Right cardiac atrium (tissue), 5 donors: ENCODE data around the gene DMGDH. TPM values are rescaled to one million over a fixed set of nuclear protein-coding genes. Genes with fewer than 3 reads are reported as not detected.

Source experiments
- ATAC-seq, 2 donors: fragments of 200-7000 bp; cut with Tn5 transposase; one replicate each; pipeline versions ENCODE4 v1.8.0 to v1.9.1; 2020; ENCODE audit warnings: moderate library complexity in 2 of 2, mild to moderate bottlenecking in 1 of 2
- DNase-seq, 3 donors: peaks; one replicate each; pipeline ENCODE4 v3.0.0-alpha.2; 2020
- H3K27ac ChIP-seq: one replicate; pipeline ENCODE4 v1.5.1; 2013; ENCODE audit warnings: mild to moderate bottlenecking, low read length, control low read depth, moderate library complexity
- H3K27me3 ChIP-seq: one replicate; pipeline ENCODE4 v1.6.1; 2013; ENCODE audit not compliant: control insufficient read depth, insufficient read depth
- H3K4me1 ChIP-seq: one replicate; pipeline ENCODE4 v1.6.1; 2013; ENCODE audit warnings: low read length; ENCODE audit not compliant: control insufficient read depth, insufficient read depth
- H3K4me3 ChIP-seq: one replicate; pipeline ENCODE4 v1.5.1; 2013; ENCODE audit warnings: low read length, control low read depth
- H3K9me3 ChIP-seq: one replicate; pipeline ENCODE4 v1.6.1; 2013; ENCODE audit warnings: low read length; ENCODE audit not compliant: control insufficient read depth
- WGBS: extraction: QIAGEN DNeasy Blood & Tissue Kit; methylation state at CpG from one replicate; pipeline ENCODE4 v1.1.7; 2013; 5-methylcytosine and 5-hydroxymethylcytosine counted together
- intact Hi-C, 4 donors: fragments of 100-400 bp; cut with DNase I; formaldehyde crosslinking; loops; one replicate each; pipeline versions ENCODE4 v1.11.0 to v1.14.0; 2022 to 2023
- polyA plus RNA-seq: library from polyadenylated mRNA; stranded (reverse); fragments of 200-250 nt; gene quantifications from one replicate; pipeline ENCODE4 v1.2.3, GENCODE V29; 2013
- total RNA-seq, 4 donors: library from RNA; stranded (reverse); fragmentation: NEBNext Ultra II Directional; extraction: Animal tissue kit (Norgen Biotek cat#: 25700); gene quantifications; one replicate each; pipeline ENCODE4 v1.2.1, GENCODE V29; 2021
- donor health status: healthy with polysubstance abuse.
- donor health status: DM: no; HTN: yes; CAD: no.
- donor health status: DM: no; HTN: no; CAD: no.
- donor health status: DM: no; HTN: yes; CAD: no; lungs with severe emphysema.
- donor health status: DM: yes; HTN: yes; CAD: no.

Gene DMGDH
- total and polyA plus RNA-seq, 5 donors = 1.9 to 7.0 (median 4.9) TPM

- Histone ChIP-seq H3K4me1 (no peaks in the 10 kb centered on the region), H3K27me3 (no peaks in the 10 kb centered on the region), H3K27ac (no peak overlapping the region), H3K4me3 (no peak overlapping the region), H3K9me3 (no peaks in the 10 kb centered on the region)
- intact Hi-C loops = no loop called here
- DNase-seq = no peak
- WGBS = 58% methylated on average over 3 of the region's 3 CpGs
- no peak for ATAC-seq
These were observed 24.3 kb upstream of the DMGDH start for GRCh38 chr5:79093762-79094161.

DNA sequence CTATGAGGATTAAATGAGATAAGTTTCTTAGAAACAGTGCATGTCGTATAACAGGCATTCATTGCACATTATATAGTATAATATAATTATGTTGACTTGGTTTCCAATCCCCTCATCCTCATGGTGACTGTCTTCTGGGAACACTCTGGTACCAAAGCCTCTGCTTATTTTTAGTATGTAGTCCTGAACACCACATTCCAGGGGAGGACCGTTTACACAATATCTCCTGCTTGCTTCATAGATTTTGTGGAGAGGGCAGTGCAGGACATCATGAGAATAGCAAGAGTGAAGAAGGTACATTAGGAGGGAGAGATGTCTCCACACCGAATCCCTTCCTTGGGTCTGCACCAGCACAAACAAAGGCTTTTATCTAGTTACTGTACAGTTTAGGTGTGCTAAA, 21.6 kb upstream of the DMGDH start:
- H3K4me3 ChIP-seq = no peak overlapping the region
- WGBS = 60% methylated on average over 3 of the region's 3 CpGs
- peak; percentile 53 to 84 for ATAC-seq
- no peak overlapping the region for H3K27ac ChIP-seq
- DNase-seq = no peak
- H3K9me3 ChIP-seq = no peaks in the 10 kb centered on the region
- intact Hi-C loops = no loop called here
- H3K4me1 ChIP-seq = no peaks in the 10 kb centered on the region
- no peaks in the 10 kb centered on the region for H3K27me3 ChIP-seq

GRCh38 chr5:79088507-79088906, 19.0 kb upstream of the DMGDH start:
- intact Hi-C loops = no loop called here
- ATAC-seq = no peak
- Histone ChIP-seq H3K27me3 (no peaks in the 10 kb centered on the region), H3K27ac (no peak overlapping the region), H3K4me1 (no peaks in the 10 kb centered on the region), H3K9me3 (no peaks in the 10 kb centered on the region), H3K4me3 (no peak overlapping the region)
- DNase-seq = no peak
- 78% methylated on average over 4 of the region's 4 CpGs for WGBS

DNA sequence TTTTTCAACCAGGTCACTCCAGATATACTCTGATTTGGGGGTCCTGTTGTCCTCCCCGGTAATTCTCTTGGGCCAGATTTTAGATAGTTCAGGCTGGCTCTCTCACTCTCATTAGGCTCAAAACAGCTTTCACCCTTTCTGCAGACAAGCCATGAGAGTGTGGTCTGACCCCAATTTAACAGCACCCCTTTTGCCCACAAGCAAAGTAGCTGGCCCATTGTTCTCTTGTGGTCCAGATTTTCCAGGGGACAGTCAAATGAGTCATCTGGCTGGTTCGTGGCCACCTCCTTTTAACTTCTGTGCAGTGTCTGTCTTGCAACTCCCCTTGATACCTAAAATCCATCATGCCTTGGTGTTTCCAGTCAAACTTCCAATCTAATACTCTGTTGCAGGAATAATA, 16.6 kb upstream of the DMGDH start:
- no peak overlapping the region for H3K27ac ChIP-seq
- H3K4me1 ChIP-seq = no peaks in the 10 kb centered on the region
- no peaks in the 10 kb centered on the region for H3K27me3 ChIP-seq
- no peak for DNase-seq
- no peaks in the 10 kb centered on the region for H3K9me3 ChIP-seq
- WGBS = 69% methylated on average over 2 of the region's 2 CpGs
- H3K4me3 ChIP-seq = no peak overlapping the region
- intact Hi-C loops = no loop called here
- ATAC-seq = no peak

DNA sequence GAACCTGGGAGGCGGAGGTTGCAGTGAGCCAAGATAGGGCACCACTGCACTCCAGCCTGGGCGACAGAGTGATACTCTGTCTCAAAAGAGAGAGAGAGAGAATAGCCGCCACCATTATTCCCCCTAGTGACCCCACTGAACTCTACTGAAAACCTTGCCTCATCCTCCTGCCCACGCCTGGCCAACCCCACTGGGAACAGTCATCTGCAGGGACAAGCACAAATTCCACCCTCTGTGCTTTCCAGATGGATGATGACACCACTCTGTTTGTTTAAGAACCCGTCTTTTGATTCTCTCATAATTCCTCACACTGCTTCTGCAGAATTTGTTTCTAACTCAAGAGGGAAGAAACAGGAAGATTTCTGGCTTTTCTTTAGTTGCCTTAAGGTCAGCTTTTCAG, 12.3 kb upstream of the DMGDH start:
- Histone ChIP-seq H3K9me3 (no peaks in the 10 kb centered on the region), H3K4me1 (no peaks in the 10 kb centered on the region), H3K27ac (no peak overlapping the region), H3K27me3 (no peaks in the 10 kb centered on the region), H3K4me3 (no peak overlapping the region)
- 88% methylated on average over 5 of the region's 5 CpGs for WGBS
- ATAC-seq = no peak
- intact Hi-C loops = no loop called here
- DNase-seq = no peak

DNA sequence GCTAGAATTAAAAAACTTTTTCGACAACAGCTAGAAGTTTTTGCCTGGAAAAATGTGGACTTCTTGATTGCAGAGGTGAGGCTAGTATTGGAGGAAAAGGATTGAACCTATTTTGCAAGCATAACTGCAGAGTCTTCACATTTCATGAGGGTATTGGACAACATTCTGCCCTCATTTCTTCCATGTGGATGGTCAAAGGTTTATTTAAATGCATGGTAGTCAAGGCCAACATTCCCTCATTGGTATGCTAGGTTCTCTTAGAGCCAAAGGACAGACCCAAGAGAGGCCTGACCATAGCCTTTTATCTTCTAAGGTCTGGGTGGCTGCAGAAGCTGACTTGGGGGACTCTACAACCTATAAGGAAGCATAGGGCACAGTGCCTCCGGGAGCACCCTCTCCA, 11.3 kb upstream of the DMGDH start:
- no peaks in the 10 kb centered on the region for H3K27me3 ChIP-seq
- no peaks in the 10 kb centered on the region for H3K9me3 ChIP-seq
- WGBS = 78% methylated on average over 2 of the region's 2 CpGs
- H3K27ac ChIP-seq = no peak overlapping the region
- ATAC-seq (no peak), DNase-seq (no peak)
- peaks cover 2% of the 10 kb centered on the region for H3K4me1 ChIP-seq
- no peak overlapping the region for H3K4me3 ChIP-seq
- intact Hi-C loops = no loop called here

DNA sequence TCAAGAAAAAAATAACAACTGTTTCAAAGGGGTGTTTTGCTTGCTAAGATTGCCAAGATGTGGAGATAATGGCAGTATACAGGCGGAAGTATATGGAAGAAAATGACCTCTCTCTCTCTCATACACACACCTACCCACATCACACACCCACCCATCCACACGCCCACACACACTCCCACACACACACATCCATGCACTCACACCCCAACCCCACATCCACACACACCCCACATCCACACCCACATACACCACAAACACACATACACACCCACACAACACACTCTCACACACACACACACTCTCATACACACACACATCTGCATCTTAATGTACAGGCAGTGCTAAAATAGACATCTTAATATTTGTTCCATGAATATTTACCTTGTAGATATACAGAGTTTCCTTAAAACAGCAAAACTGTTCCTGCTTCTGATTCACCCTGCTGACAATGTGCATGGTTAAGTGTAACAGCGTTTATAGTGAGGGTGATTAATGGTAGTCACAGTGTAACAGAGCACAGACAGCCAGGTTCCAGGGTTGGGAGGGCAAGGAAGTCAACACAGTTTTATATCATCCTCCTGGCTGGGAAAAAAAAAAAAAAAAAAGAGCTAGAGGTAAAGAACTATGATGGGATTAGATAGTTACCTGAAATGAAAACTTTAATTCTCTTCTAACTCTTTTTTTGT, 8.3 kb upstream of the DMGDH start:
- intact Hi-C loops = no loop called here
- no peak for DNase-seq
- Histone ChIP-seq H3K27ac (no peak overlapping the region), H3K27me3 (no peaks in the 10 kb centered on the region), H3K9me3 (no peaks in the 10 kb centered on the region), H3K4me1 (peaks cover 2% of the 10 kb centered on the region), H3K4me3 (no peak overlapping the region)
- 68% methylated on average over 3 of the region's 3 CpGs for WGBS
- no peak for ATAC-seq

DNA sequence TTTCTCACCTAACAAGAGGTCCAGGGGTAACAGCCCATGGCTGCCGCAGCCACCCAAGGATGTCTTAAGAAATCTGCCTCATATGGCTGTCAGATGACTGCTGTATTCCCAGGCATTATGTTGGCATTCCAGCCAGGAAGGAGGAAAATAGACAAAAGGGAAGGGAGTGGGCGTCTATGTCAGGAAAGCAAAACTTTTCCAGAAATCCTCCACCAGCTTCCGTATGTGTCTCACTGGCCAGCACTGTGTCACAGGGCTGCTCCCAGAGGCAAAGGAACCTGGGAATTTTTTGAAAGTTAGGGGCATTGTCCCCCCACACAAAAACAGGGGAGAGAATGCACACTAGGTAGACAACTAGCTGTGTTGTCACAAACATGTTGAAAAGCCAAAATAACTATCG, 7.3 kb upstream of the DMGDH start:
- Histone ChIP-seq H3K4me3 (no peak overlapping the region), H3K4me1 (peaks cover 2% of the 10 kb centered on the region), H3K9me3 (no peaks in the 10 kb centered on the region), H3K27me3 (no peaks in the 10 kb centered on the region), H3K27ac (no peak overlapping the region)
- DNase-seq (no peak), ATAC-seq (peak in 1 of 2 donors; percentile 63)
- 61% methylated on average over 4 of the region's 4 CpGs for WGBS
- intact Hi-C loops = no loop called here

DNA sequence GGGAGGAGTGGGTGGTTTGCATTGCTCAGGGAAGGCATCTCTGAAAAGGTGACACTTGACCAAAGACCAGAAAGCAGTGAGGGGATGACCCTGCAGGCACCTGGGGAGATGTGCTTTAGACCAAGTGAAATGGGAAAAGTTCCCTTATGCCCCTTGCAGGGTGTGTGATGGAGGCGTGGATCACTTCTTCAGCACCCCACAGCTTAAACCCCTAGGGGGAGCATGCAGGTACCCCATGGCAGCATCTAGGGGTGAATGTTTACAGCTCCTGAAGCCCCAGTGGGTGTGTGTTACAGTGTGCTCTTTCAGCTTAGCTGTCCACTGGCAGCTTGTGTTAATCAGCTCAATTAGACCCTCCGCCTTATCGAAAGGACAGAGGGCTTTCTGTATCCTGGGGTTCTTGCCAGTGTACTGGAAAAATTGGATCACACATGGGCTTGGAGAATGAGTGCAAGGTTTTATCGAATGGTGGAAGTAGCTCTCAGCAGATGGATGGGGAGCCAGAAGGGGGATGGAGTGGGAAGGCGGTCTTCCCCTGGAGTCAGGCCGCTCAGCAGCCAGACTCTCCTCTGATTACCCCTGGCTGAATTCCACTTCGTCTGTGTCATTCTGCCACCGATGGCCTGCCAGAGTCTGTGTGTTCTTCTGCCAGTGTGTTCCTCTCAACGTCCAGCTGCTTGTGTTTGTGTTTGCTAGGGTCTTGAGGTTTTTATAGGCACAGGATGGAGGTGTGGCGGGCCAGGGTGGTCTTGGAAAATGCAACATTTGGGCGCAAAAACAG, 6.4 kb upstream of the DMGDH start:
- H3K9me3 ChIP-seq = no peaks in the 10 kb centered on the region
- no peak overlapping the region for H3K4me3 ChIP-seq
- WGBS = 62% methylated on average over 11 of the region's 11 CpGs
- DNase-seq (peak; percentile 28 to 67 (median 65)), ATAC-seq (peak; percentile 69 to 73)
- no peaks in the 10 kb centered on the region for H3K27me3 ChIP-seq
- peaks cover 2% of the 10 kb centered on the region for H3K4me1 ChIP-seq
- peak overlapping the region; percentile 19 for H3K27ac ChIP-seq
- intact Hi-C loops = no loop called here

DNA sequence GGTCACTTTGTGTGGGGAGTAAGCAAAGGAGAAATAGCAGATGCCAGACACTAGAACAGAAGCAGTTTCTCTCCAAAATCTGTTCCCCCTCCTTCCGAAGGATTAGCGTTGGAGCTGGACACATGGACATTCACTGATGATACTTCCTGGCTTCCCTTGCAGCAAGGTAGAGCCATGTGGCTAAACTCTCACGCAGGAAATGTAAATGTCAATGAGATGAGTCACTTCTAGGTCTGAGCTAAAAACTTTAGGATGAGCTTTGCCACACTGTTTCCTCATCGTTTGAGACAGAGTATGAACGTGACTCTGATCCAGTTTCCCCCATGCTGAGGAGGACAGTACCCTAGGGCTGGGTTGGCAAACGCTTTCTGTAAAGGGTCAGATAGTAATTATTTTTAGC, 5.2 kb upstream of the DMGDH start:
- Histone ChIP-seq H3K27ac (no peak overlapping the region), H3K27me3 (no peaks in the 10 kb centered on the region), H3K4me3 (no peak overlapping the region), H3K9me3 (no peaks in the 10 kb centered on the region), H3K4me1 (peaks cover 2% of the 10 kb centered on the region)
- WGBS = 68% methylated on average over 6 of the region's 6 CpGs
- intact Hi-C loops = no loop called here
- no peak for DNase-seq
- ATAC-seq = no peak

DNA sequence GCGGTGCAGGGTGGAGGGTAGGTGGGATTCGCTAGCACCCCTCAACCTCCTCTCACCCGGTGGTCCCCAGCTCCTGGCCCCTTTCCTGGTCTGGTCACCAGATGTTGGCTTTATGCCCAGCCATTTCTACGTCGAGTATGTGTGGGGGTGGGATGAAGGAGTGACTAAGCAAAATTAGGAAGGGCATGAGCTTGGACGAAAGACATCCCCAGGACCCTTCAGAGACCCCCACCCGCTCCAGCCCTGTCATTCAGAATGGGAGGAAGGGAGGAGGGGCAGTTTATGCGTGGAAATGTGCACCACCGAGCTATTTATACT, 835 bp upstream of the DMGDH start:
- Histone ChIP-seq H3K4me1 (no peaks in the 10 kb centered on the region), H3K9me3 (no peaks in the 10 kb centered on the region), H3K27ac (no peak overlapping the region), H3K4me3 (peak overlapping the region; percentile 42), H3K27me3 (no peaks in the 10 kb centered on the region)
- DNase-seq (peak in 1 of 3 donors; percentile 54), ATAC-seq (peak; percentile 56 to 65)
- intact Hi-C loops = no loop called here
- 30% methylated on average over 9 of the region's 9 CpGs for WGBS
